ENCODE measurements around the gene PTPRD.

PTPRD gene

DNA sequence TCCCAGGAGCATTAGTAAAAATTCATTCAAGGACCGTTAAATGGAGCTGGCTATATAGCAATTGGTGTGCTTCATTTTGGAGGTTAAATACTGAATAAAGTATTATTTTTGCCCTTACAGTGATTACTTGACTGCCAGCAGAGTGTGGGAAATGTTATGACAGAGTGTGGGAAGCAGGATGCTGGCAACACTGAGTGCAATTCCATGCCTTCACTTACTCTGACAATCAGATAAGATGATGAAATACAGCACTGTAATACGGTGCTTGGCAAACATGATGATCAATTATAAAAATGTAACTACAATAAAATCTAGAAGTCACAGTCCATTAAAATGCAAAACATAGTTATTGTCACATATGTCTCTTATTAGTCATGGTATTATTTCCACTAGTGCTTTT is 651.3 kb downstream of the PTPRD start:
- TF ChIP-seq, protein P1, sequence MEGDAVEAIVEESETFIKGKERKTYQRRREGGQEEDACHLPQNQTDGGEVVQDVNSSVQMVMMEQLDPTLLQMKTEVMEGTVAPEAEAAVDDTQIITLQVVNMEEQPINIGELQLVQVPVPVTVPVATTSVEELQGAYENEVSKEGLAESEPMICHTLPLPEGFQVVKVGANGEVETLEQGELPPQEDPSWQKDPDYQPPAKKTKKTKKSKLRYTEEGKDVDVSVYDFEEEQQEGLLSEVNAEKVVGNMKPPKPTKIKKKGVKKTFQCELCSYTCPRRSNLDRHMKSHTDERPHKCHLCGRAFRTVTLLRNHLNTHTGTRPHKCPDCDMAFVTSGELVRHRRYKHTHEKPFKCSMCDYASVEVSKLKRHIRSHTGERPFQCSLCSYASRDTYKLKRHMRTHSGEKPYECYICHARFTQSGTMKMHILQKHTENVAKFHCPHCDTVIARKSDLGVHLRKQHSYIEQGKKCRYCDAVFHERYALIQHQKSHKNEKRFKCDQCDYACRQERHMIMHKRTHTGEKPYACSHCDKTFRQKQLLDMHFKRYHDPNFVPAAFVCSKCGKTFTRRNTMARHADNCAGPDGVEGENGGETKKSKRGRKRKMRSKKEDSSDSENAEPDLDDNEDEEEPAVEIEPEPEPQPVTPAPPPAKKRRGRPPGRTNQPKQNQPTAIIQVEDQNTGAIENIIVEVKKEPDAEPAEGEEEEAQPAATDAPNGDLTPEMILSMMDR (IDR thresholded peaks at IDR 0.05; ENCODE audit: extremely low read depth, insufficient read depth, missing control alignments): no peak
- in situ Hi-C loops (cut with MboI; ENCODE audit: low pct_unique_long_range_greater_than_20kb, low sequenced_read_pairs, unreplicated experiment): no loop called here
- no peak for DNase-seq (ENCODE audit: low spot score)

DNA sequence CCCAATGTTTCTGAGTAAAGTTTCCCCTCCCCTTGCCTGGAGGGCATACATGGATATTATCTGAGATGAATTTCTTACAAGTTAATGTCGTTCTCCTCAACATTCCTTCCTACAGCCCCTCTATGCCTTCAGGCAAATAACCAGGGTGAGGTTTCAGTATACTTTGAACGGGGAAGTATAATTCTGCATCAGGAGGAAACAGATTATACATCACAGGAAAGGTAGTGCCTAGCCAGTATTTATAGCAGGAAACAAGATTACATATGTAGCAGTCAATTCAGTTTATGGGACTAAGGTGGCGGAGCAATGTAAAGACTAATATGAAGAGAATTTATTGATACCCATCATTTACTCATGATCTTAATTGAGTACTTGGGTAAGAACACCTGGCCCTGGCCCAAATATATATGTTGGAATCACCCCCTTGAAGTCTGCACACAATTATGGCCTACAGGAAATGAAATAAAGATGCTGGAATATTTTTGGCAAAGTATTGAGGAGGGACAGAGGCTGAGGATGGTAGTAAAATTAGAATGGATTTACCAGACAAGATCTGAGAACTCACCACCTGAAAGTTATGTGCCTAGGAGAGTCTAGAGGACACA is 661.1 kb downstream of the PTPRD start:
- no peak for DNase-seq (ENCODE audit: low spot score)
- in situ Hi-C loops (cut with MboI; ENCODE audit: low pct_unique_long_range_greater_than_20kb, low sequenced_read_pairs, unreplicated experiment): no loop called here
- TF ChIP-seq, protein P1 (IDR thresholded peaks at IDR 0.05; ENCODE audit: extremely low read depth, insufficient read depth, missing control alignments): no peak

DNA sequence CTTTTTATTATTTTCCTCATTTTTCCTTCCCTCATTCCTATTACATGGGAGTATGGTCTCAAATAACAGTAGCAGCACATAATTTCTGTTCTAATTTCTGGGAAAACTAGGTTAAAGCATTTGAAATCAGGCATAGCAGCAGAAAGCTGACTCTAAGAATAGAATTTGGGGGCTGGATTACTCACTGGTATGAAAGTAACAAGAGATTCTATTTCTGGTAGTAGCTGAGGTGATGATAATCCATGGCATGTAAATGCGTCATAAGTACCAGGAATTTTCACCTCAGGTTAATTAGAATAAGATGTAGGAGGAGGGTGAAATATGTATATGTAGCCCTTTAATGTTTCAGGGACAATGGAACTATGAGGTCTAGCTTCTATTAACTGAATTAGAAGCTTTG is 662.0 kb downstream of the PTPRD start:
- no peak for DNase-seq (ENCODE audit: low spot score)
- TF ChIP-seq, protein P1 (IDR thresholded peaks at IDR 0.05; ENCODE audit: extremely low read depth, insufficient read depth, missing control alignments): no peak
- in situ Hi-C loops (cut with MboI; ENCODE audit: low pct_unique_long_range_greater_than_20kb, low sequenced_read_pairs, unreplicated experiment): no loop called here

DNA sequence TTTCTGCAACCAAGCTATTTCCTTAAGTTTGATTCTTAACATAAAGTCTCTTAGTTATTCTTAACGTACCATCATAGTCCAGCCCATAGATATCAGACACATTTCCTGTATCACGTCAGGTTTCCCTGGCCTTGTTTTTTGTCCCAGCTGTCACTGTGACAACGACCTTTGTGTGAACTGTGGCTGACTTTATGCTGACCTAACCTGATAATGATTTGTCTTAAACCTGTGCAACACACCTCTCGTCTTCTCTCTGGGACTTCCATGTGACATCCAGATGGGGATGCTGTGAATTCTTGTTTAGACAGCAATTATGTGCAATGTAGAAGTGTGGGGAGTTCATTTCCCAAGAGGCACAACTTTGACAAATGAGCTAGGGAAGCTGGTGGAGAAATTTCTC is 662.8 kb downstream of the PTPRD start:
- in situ Hi-C loops (cut with MboI; ENCODE audit: low pct_unique_long_range_greater_than_20kb, low sequenced_read_pairs, unreplicated experiment): no loop called here
- no peak for DNase-seq (ENCODE audit: low spot score)
- TF ChIP-seq, protein P1 (IDR thresholded peaks at IDR 0.05; ENCODE audit: extremely low read depth, insufficient read depth, missing control alignments): no peak

DNA sequence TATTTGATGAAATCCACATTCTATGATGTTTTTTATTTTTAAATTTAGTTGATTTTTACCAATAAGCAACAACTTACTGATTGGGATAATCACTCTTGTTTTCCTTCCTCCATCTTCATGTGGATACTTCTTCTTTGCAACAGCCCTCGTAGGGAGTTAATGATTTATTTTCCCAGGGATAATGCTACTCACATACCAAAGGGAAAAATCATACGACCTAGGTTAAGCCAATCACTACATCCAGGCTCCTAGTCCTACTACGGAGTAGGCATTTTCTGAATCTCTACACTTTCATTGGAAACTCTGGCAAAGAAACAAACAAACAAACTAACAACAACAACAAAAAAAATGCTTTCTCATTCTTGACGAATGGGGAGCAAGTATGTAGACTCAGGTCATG is 663.4 kb downstream of the PTPRD start:
- in situ Hi-C loops (cut with MboI; ENCODE audit: low pct_unique_long_range_greater_than_20kb, low sequenced_read_pairs, unreplicated experiment): no loop called here
- DNase-seq (ENCODE audit: low spot score): no peak
- TF ChIP-seq, protein P1 (IDR thresholded peaks at IDR 0.05; ENCODE audit: extremely low read depth, insufficient read depth, missing control alignments): no peak

DNA sequence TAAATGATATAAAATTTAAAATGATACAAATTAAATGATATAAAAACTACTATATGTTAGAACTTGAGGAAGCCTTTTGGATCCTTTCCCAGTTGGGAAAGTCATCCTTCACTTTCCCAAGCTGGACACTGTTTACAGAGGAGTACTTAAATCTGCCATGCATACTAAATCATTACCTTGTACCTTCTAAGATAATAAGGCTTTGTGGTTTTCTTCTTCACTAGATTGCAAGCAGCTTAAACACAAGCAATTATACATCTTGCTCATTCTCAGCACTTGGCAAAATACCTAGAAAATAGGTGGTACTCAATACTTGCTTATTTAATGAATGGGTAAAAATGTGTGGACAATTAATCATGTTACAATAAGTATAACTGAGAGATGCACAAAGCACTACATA is 666.8 kb downstream of the PTPRD start:
- no peak for DNase-seq (ENCODE audit: low spot score)
- TF ChIP-seq, protein P1 (IDR thresholded peaks at IDR 0.05; ENCODE audit: extremely low read depth, insufficient read depth, missing control alignments): no peak
- in situ Hi-C loops (cut with MboI; ENCODE audit: low pct_unique_long_range_greater_than_20kb, low sequenced_read_pairs, unreplicated experiment): no loop called here

All from GM13977 (cell line).